MCF 10A (cell line): ENCODE results near the gene PPP4R2. TPM values are rescaled to one million over a fixed set of nuclear protein-coding genes. Genes with fewer than 3 reads are reported as not detected.

Experiments
- BruUV-seq: library from RNA; stranded (reverse); fragments of 400-500 nt; replicated peaks from 2 replicates; lab custom pipeline; 2021; lab: Mats Ljungman, UMichigan
- CTCF ChIA-PET: fragments of 300-600 bp; sonication (Branson Sonifier 250); formaldehyde crosslinking; extraction: SDS; loops from one replicate; lab custom pipeline; 2021; ENCODE audit warnings: antibody characterized with exemption, inconsistent platforms; lab: Yijun Ruan, JAX
- POLR2A ChIA-PET: fragments of 300-600, 350-650 bp; sonication (Branson Sonifier 250); formaldehyde crosslinking; extraction: SDS; loops from one replicate; lab custom pipeline; 2020; ENCODE audit warnings: antibody characterized with exemption, inconsistent platforms; lab: Yijun Ruan, JAX
- DNase-seq: peaks from one replicate; pipeline ENCODE4 v3.0.0-alpha.2; 2018; ENCODE audit not compliant: unreplicated experiment
- H3K27ac Mint-ChIP-seq: one replicate; pipeline ENCODE4 v1.8.0; 2022; ENCODE audit warnings: mild to moderate bottlenecking, low read depth, mixed read lengths; ENCODE audit not compliant: unreplicated experiment
- H3K27me3 Mint-ChIP-seq: one replicate; pipeline ENCODE4 v1.8.0; 2022; ENCODE audit warnings: mixed read lengths; ENCODE audit not compliant: insufficient read depth, unreplicated experiment
- H3K36me3 Mint-ChIP-seq: one replicate; pipeline ENCODE4 v1.8.0; 2022; ENCODE audit warnings: mild to moderate bottlenecking, moderate library complexity, mixed read lengths; ENCODE audit not compliant: insufficient read depth, unreplicated experiment
- H3K4me1 Mint-ChIP-seq: one replicate; pipeline ENCODE4 v1.8.0; 2022; ENCODE audit warnings: mixed read lengths; ENCODE audit not compliant: insufficient read depth, unreplicated experiment
- H3K4me3 Mint-ChIP-seq: one replicate; pipeline ENCODE4 v1.8.0; 2022; ENCODE audit warnings: mild to moderate bottlenecking, moderate library complexity, mixed read lengths; ENCODE audit not compliant: unreplicated experiment
- H3K9me3 Mint-ChIP-seq: one replicate; pipeline ENCODE4 v1.8.0; 2022; ENCODE audit warnings: mixed read lengths; ENCODE audit not compliant: unreplicated experiment
- CTCF ChIP-seq: fragments of 200-600 bp; IDR thresholded peaks from one replicate; pipeline ENCODE4 v1.8.0; 2022; ENCODE audit warnings: antibody characterized with exemption, mild to moderate bottlenecking; ENCODE audit not compliant: unreplicated experiment
- intact Hi-C: fragments of 100-400 bp; cut with micrococcal nuclease; formaldehyde crosslinking; loops from 2 replicates; pipeline ENCODE4 v1.14.1; 2022
- total RNA-seq: library from RNA; stranded (reverse); gene quantifications from 2 replicates; pipeline ENCODE4 v1.2.3, GENCODE V29; 2022

PPP4R2 gene
- total RNA-seq, 1 experiment from 2014 or later = 105 TPM

- intact Hi-C loops = no loop called here
- TF ChIP-seq CTCF = no peak
- POLR2A ChIA-PET = interaction anchor here (1.0 kb wide), 1 partner anchor 22 kb away, joined by 4 read pairs; the partner anchor contains the start of gene PPP4R2
- Mint-ChIP-seq H3K27ac (no peak overlapping the region), H3K27me3 (no peaks in the 10 kb centered on the region), H3K9me3 (no peaks in the 10 kb centered on the region), H3K4me1 (peaks cover 12% of the 10 kb centered on the region), H3K36me3 (peaks cover 49% of the 10 kb centered on the region), H3K4me3 (no peak overlapping the region)
- DNase-seq = no peak
- BruUV-seq = no TSS peak
- CTCF ChIA-PET = no interaction called here
Measured at GRCh38 chr3:73018298-73018697, 21.7 kb downstream of the PPP4R2 start.

- intact Hi-C loops = no loop called here
- BruUV-seq = no TSS peak
Measured at GRCh38 chr3:73018790-73019441, 22.3 kb downstream of the PPP4R2 start.

GRCh38 chr3:73021301-73021835, 24.8 kb downstream of the PPP4R2 start:
- CTCF ChIA-PET = interaction anchor here (0.7 to 1.0 kb wide), 3 partner anchors 35 to 170 kb away, joined by 3 to 6 read pairs (median 3); no protein-coding TSS in a partner anchor
- H3K36me3 Mint-ChIP-seq = peaks cover 30% of the 10 kb centered on the region
- intact Hi-C loops = no loop called here
- no peak for DNase-seq
- peaks cover 32% of the 10 kb centered on the region for H3K4me1 Mint-ChIP-seq
- H3K27me3 Mint-ChIP-seq = no peaks in the 10 kb centered on the region
- POLR2A ChIA-PET = interaction anchor here (0.6 to 1.0 kb wide), 3 partner anchors 8 to 1220 kb away, joined by 3 to 4 read pairs (median 4); no protein-coding TSS in a partner anchor
- H3K4me3 Mint-ChIP-seq = no peak overlapping the region
- no TSS peak for BruUV-seq
- no peaks in the 10 kb centered on the region for H3K9me3 Mint-ChIP-seq
- no peak for TF ChIP-seq CTCF
- H3K27ac Mint-ChIP-seq = peak overlapping the region; percentile 61

More at GRCh38 chr3:73018790-73019441, 22.3 kb downstream of the PPP4R2 start:
- H3K27me3 Mint-ChIP-seq = no peaks in the 10 kb centered on the region
- no peak for DNase-seq
- no peak overlapping the region for H3K4me3 Mint-ChIP-seq
- ChIA-PET CTCF (no interaction called here), POLR2A (interaction anchor here (0.7 kb wide), 1 partner anchor 10 kb away, joined by 4 read pairs; no protein-coding TSS in a partner anchor)
- no peak for TF ChIP-seq CTCF
- peaks cover 12% of the 10 kb centered on the region for H3K4me1 Mint-ChIP-seq
- H3K9me3 Mint-ChIP-seq = no peaks in the 10 kb centered on the region
- H3K27ac Mint-ChIP-seq = no peak overlapping the region
- H3K36me3 Mint-ChIP-seq = peaks cover 50% of the 10 kb centered on the region

GRCh38 chr3:73024836-73025235, 28.2 kb downstream of the PPP4R2 start:
- peaks cover 18% of the 10 kb centered on the region for H3K36me3 Mint-ChIP-seq
- no peak for TF ChIP-seq CTCF
- POLR2A ChIA-PET = interaction anchor here (1.3 to 1.4 kb wide), 2 partner anchors 13 to 25 kb away, joined by 3 read pairs; no protein-coding TSS in a partner anchor
- CTCF ChIA-PET = no interaction called here
- intact Hi-C loops = no loop called here
- H3K9me3 Mint-ChIP-seq = no peaks in the 10 kb centered on the region
- H3K4me1 Mint-ChIP-seq = peaks cover 43% of the 10 kb centered on the region
- H3K4me3 Mint-ChIP-seq = no peak overlapping the region
- no peak for DNase-seq
- peak overlapping the region; percentile 33 for H3K27ac Mint-ChIP-seq
- no TSS peak for BruUV-seq
- no peaks in the 10 kb centered on the region for H3K27me3 Mint-ChIP-seq
